ENCODE results near the gene AOC2.

GRCh38 chr17:42845918-42846593 is 1.7 kb downstream of the AOC2 start:
- no peak for TF ChIP-seq CTCF (IDR thresholded peaks at IDR 0.05)
- TF ChIP-seq POLR2A (IDR thresholded peaks at IDR 0.05) = no peak
